Nephron progenitor cell (in vitro differentiated cells): ENCODE results near the gene SLITRK2.

ENCODE experiments used
- DNase-seq: peaks from one replicate; pipeline ENCODE4 v3.0.0; 2021
- H3K27ac Mint-ChIP-seq: 2 replicates; pipeline ENCODE4 v1.8.0; 2021; ENCODE audit warnings: mild to moderate bottlenecking, moderate library complexity, mixed read lengths
- H3K27me3 Mint-ChIP-seq: 2 replicates; pipeline ENCODE4 v1.8.0; 2021; ENCODE audit warnings: mild to moderate bottlenecking, low read depth, mixed read lengths; ENCODE audit not compliant: poor library complexity
- H3K36me3 Mint-ChIP-seq: 2 replicates; pipeline ENCODE4 v1.8.0; 2021; ENCODE audit warnings: low read depth, mixed read lengths
- H3K4me1 Mint-ChIP-seq: 2 replicates; pipeline ENCODE4 v1.8.0; 2021; ENCODE audit warnings: mixed read lengths
- H3K4me3 Mint-ChIP-seq: 2 replicates; pipeline ENCODE4 v1.8.0; 2021; ENCODE audit warnings: mild to moderate bottlenecking, moderate library complexity, mixed read lengths
- H3K9me3 Mint-ChIP-seq: 2 replicates; pipeline ENCODE4 v1.8.0; 2021; ENCODE audit warnings: mild to moderate bottlenecking, moderate library complexity, mixed read lengths
- TF ChIP-seq, protein P1 (sequence below): fragments of 200-600 bp; sonication (generic); IDR thresholded peaks from 2 replicates; pipeline ENCODE4 v1.5.0; 2021; ENCODE audit warnings: antibody characterized with exemption

Gene SLITRK2, protein sequence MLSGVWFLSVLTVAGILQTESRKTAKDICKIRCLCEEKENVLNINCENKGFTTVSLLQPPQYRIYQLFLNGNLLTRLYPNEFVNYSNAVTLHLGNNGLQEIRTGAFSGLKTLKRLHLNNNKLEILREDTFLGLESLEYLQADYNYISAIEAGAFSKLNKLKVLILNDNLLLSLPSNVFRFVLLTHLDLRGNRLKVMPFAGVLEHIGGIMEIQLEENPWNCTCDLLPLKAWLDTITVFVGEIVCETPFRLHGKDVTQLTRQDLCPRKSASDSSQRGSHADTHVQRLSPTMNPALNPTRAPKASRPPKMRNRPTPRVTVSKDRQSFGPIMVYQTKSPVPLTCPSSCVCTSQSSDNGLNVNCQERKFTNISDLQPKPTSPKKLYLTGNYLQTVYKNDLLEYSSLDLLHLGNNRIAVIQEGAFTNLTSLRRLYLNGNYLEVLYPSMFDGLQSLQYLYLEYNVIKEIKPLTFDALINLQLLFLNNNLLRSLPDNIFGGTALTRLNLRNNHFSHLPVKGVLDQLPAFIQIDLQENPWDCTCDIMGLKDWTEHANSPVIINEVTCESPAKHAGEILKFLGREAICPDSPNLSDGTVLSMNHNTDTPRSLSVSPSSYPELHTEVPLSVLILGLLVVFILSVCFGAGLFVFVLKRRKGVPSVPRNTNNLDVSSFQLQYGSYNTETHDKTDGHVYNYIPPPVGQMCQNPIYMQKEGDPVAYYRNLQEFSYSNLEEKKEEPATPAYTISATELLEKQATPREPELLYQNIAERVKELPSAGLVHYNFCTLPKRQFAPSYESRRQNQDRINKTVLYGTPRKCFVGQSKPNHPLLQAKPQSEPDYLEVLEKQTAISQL

DNA sequence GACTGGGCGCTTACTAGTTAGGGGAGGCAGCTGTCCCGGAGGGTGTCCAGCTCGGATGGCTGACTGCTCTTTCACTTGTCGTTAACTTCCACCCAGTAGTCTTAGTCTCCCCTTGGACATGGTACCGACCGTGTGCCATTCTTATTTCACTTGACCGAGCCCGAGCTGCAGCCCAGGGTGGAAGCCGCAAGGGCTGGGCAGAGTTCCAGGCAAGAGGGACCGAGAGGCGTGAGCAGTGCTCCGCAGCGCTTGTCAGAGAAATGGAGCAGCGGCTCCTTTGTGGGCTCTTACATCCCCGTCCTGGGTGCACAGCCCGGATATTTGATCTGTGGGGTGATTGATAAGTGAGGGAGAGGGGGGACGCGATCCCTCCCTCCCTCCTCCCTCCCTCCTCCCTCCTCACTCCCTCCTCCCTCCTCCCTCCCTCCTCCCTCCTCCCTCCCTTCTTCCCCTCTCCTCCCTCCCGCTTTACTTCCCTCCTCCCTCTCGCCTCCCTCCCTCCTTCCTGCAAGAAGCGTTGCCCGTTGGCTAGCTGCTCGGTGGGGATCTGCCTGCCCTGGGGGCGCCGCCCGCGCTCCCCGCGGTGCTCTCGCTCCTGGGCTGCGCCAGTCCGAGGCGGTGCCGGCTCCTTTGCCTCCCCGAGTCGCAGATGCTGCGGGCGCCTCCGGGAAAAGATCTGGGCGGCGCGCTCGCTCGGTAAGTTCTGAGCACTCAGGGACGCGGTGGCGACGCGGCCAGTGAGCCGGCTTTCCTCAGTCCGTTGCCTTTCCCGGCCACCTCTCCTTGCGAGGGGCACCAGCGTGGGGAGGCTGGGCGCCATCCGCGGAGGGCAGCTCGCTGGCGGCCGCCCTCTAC lies at the start of gene SLITRK2:
SLITRK2 (plus strand) TSS at position 499 of the 855 bp plus-strand sequence. CDS start 4,597 bp downstream, outside the sequence.
- TF ChIP-seq, protein P1, sequence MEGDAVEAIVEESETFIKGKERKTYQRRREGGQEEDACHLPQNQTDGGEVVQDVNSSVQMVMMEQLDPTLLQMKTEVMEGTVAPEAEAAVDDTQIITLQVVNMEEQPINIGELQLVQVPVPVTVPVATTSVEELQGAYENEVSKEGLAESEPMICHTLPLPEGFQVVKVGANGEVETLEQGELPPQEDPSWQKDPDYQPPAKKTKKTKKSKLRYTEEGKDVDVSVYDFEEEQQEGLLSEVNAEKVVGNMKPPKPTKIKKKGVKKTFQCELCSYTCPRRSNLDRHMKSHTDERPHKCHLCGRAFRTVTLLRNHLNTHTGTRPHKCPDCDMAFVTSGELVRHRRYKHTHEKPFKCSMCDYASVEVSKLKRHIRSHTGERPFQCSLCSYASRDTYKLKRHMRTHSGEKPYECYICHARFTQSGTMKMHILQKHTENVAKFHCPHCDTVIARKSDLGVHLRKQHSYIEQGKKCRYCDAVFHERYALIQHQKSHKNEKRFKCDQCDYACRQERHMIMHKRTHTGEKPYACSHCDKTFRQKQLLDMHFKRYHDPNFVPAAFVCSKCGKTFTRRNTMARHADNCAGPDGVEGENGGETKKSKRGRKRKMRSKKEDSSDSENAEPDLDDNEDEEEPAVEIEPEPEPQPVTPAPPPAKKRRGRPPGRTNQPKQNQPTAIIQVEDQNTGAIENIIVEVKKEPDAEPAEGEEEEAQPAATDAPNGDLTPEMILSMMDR = no peak
- H3K27me3 Mint-ChIP-seq = peaks cover 84% of the 10 kb centered on the region
- peak within 1 kb of the TSS; percentile 65 for H3K4me3 Mint-ChIP-seq
- H3K4me1 Mint-ChIP-seq = peaks cover 25% of the 10 kb centered on the region
- H3K9me3 Mint-ChIP-seq = peaks cover 45% of the 10 kb centered on the region
- no peaks in the 10 kb centered on the region for H3K36me3 Mint-ChIP-seq
- no peak within 1 kb of the TSS for H3K27ac Mint-ChIP-seq
- DNase-seq = peak; percentile 51

DNA sequence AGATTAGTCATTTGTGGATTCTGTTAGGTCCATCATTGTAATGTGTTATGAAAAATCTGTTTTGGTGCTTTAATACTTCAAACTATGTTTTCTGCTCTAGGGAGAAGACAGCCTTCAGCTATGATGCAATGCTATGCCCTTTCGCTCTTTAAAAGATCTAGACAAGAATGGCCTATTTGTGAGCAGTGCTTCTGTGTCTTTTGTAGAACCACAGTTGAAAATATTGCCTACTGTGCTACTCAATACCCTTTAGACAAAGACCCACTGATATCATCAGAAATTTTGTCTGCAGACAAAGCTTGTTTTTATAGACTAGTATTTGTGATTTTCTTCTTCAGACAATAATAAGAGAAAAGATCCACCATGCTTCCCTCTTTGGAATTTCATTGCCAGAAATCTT lies 44.6 kb upstream of the SLITRK2 start:
- no peaks in the 10 kb centered on the region for H3K36me3 Mint-ChIP-seq
- H3K27me3 Mint-ChIP-seq = no peaks in the 10 kb centered on the region
- no peak overlapping the region for H3K4me3 Mint-ChIP-seq
- no peak overlapping the region for H3K27ac Mint-ChIP-seq
- TF ChIP-seq, protein P1 = no peak
- peaks cover 24% of the 10 kb centered on the region for H3K9me3 Mint-ChIP-seq
- no peaks in the 10 kb centered on the region for H3K4me1 Mint-ChIP-seq
- DNase-seq = no peak

DNA sequence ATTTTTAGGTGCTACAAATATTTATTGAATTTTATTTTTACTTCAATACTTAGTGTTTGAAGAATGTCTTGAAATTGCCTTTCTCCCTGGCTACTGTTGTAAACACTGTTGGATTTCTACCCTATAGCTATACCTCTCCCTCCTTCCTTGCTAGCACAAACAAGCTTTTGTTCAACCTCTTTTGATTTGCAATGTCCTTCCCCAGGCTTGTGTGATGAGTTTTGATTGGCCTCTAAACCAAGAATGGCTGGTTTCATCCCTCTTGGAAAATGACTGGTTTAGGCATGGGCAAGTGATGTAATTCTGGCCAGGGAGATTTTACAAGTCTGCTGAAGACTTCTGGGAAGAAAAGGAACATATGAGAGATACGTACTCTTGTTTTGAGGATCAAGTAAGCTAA lies 25.3 kb upstream of the SLITRK2 start:
- Mint-ChIP-seq H3K27me3 (no peaks in the 10 kb centered on the region), H3K4me3 (no peak overlapping the region), H3K36me3 (no peaks in the 10 kb centered on the region), H3K27ac (no peak overlapping the region), H3K4me1 (no peaks in the 10 kb centered on the region), H3K9me3 (peaks cover 22% of the 10 kb centered on the region)
- no peak for DNase-seq
- TF ChIP-seq, protein P1 = no peak

DNA sequence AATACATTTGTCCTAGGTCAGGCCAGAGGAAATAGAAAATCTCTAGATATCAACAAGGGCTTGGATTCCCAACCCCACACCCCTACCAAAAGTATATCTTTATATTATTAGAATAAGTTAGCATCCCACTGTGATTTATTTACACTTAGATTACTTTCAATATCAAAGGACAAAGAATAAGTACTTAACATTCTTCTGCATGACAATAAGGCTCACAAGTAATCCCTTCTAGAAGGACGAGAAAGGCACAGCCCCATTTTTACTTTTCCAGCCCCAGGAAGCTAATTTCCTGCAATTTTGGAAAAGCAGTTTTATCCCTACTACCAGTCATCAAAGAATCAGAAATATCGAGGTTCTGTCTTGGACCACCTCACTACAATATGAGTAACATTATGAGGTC lies 14.1 kb upstream of the SLITRK2 start:
- Mint-ChIP-seq H3K4me1 (no peaks in the 10 kb centered on the region), H3K27me3 (no peaks in the 10 kb centered on the region), H3K27ac (no peak overlapping the region), H3K9me3 (peaks cover 33% of the 10 kb centered on the region), H3K4me3 (no peak overlapping the region), H3K36me3 (no peaks in the 10 kb centered on the region)
- no peak for DNase-seq
- TF ChIP-seq, protein P1 = no peak

DNA sequence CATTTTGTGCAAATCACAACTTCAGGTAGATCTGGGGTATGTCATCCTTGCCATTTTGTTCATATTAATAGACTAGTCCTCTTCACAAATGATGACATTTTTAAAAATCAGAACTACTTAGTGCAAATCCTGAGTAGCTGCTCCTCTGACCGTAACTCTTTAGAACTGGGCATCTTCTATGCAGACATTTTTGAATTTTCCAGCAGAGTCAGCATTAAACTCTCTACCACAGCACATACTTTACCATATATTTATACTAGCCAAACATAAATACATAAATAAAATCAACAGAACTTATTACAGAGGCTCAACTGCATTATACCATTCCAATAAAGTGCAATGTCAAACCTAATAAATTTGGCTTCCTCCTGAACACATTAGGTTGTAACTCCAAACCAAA lies 4.5 kb upstream of the SLITRK2 start:
- Mint-ChIP-seq H3K27me3 (peaks cover 39% of the 10 kb centered on the region), H3K4me3 (no peak overlapping the region), H3K27ac (no peak overlapping the region), H3K9me3 (peaks cover 35% of the 10 kb centered on the region), H3K36me3 (no peaks in the 10 kb centered on the region), H3K4me1 (peaks cover 7% of the 10 kb centered on the region)
- TF ChIP-seq, protein P1 = no peak
- no peak for DNase-seq
